Stimulated activated CD4-positive, alpha-beta T cell treated with anti-CD3 and anti-CD28 coated beads, Interleukin-15, amount 100 ng/mL, for 48 hours (primary cell): ENCODE data around the gene HCN4.
A peak's percentile ranks its signal among the peaks of the same experiment; 100 is the strongest.

Experiments
- DNase-seq, 2 donors: peaks; one replicate each; pipeline ENCODE4 v3.0.0-alpha.2; 2020; ENCODE audit warnings: low read depth in 2 of 2

HCN4 gene

DNA sequence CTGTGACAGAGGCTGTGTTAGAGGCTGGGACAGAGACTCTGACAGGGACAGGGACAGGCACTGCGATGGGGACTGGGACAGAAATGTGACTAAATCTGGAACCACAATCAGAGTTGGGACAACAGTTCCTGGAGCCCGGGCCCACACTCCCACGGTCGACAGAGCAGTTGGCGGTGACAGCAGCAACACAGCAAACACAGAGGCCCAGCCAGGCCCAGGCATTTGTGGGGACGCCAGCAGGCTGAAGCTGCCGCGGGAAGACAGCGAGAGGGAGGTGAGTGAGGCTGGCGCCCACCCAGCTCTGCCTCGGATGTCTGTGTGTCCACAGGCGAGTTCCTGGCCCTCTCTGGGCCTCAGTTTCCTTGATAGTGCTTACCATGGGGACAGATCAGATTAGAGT is 9.3 kb upstream of the HCN4 start:
- no peak for DNase-seq

DNA sequence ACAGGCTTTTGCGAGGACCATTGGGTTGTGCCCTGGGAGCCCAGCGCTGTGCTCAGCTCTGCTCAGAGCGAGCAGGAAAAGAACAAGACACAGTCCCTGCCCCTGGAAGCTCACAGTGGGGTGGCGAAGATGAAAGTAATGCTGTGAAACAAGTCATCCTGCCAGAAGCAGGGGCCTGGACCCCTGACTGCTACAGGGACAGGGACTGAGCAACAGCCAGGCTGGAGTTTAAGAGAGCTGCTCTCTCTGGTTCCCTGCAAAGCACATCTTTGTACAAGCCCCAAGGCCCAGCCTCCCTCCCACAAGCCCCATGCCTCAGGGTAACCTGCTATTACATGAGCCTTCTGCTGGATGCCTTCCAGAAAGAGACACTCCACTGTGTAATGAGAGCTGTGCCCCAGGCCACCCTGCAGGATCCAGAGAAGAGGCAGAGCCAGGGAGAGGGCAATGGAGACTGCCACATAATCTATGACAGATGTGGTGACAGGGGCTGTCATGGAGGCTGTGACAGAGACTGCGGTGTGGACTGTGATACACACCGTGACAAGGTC is 7.1 kb upstream of the HCN4 start:
- DNase-seq = no peak

DNA sequence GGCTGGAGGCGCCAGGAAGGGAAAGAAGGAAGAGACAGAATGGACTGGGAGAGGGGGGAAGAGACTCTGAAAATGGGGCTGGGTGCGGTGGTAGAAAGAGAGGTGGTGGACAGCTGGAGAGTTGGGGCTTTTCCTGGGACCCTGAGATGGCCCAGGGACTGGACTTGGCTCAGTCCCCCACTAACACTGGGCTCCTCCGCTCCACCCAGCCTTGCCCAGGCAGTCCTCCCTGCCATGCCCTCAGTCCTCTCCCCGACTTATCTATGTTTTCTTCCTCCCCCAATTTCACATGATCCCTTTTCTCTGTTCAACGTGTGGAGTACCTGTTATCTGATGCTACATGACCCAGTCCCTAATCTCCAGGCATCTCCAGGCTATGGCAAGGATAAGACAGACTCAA is 6.3 kb upstream of the HCN4 start:
- no peak for DNase-seq

DNA sequence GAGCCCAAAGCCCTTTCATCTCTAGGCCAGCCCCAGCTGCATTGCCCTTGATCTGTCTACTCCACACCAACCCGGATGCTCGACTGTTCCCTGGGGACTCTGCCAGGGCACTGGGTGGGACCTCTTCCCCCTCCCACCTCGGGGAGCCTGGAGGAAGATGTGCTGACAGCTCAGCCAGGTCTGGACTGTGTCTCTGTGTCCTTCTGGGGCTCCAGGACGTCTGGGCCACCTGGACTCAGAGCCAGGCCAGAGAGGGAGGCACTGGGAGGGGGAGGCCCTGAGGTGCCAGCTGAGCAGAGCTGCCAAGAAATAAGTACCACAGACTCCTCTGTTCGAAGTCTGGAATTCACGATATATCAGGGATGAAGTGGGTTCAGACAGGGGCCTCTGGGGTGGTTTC is 5.8 kb upstream of the HCN4 start:
- no peak for DNase-seq

DNA sequence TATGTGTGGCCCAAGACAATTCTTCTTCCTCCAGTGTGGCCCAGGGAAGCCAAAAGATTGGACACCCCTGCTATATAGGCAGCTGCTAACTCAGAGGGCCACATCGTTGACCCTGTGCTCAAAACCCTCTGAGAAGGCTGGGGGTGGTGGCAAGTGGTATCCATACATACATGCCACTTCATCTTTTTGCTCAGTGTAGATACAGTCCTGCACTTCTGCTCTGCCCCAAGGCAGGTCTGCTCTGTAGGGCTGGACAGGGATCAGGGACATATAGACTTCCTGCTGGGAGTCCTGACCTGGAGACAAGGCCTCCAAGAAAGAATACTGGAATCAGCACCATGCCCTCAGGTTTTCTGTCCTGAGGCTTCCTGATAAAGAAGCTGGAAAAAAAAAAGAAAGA is 4.5 kb upstream of the HCN4 start:
- DNase-seq = no peak

DNA sequence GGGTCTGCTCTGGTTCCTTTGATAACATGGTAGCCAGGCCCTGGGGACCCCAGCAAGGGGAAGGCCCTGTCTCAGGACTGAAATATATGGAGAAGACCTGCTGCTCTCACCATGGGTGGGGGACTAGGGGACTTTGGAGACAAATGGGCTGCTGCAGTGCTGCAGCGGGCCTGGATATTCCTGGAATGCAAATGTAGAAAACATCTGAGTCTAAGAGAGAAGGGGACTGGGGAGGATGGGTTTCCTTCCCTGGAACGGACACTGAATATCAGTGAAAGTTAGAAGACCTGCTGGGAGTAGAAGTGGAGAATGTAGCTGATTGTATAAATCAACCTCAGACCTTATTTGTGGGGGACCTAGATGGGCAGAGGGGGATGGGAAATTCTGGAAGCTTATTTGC is 3.1 kb upstream of the HCN4 start:
- DNase-seq = no peak

DNA sequence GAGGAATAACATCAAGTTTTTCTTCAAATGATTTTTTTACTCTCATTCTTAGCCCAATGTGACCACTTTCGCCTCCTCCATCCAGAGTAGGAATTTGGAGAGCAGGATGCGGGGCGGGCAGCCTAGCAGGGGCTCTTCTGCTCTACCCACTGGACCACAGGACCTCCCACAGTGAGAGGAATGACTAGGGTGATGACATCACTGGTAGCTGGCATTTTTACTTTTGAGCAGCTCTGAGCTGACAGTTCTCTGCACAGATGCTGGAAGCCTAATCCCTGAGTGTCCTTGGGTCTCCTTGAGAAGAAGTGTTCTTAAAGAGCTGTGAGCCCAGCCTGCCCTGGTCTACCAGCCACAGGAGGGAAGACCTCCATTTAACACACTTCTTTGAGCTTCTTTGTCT is 1.4 kb upstream of the HCN4 start:
- DNase-seq = no peak

DNA sequence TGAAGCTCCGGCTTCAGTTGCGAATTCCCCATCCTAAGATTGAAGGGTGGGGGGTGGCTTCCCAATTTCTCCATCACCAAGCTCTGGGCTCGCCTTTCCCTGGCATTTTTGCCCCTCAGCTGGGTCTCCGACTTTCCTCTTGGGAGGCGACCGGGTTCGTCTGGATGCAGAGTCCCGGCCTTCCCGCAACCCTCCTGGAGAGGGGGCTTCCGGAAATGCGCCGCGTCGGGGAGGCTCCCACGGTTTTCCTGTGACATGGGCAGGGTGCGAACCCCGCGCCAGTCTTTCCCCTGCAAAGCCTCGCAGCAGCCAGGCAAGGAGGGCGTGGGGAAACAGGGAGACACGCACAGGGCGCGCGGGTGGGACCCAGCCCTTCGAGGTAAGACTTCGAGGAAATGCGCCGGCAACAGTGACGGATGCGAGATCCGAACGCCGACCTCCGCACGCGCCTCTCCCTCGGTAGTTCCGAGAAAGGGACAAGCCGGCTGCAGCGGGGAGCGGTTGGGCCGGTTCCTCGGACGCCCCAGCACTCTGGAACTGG is 466 bp upstream of the HCN4 start:
- peak in 1 of 2 donors; percentile 2 for DNase-seq

DNA sequence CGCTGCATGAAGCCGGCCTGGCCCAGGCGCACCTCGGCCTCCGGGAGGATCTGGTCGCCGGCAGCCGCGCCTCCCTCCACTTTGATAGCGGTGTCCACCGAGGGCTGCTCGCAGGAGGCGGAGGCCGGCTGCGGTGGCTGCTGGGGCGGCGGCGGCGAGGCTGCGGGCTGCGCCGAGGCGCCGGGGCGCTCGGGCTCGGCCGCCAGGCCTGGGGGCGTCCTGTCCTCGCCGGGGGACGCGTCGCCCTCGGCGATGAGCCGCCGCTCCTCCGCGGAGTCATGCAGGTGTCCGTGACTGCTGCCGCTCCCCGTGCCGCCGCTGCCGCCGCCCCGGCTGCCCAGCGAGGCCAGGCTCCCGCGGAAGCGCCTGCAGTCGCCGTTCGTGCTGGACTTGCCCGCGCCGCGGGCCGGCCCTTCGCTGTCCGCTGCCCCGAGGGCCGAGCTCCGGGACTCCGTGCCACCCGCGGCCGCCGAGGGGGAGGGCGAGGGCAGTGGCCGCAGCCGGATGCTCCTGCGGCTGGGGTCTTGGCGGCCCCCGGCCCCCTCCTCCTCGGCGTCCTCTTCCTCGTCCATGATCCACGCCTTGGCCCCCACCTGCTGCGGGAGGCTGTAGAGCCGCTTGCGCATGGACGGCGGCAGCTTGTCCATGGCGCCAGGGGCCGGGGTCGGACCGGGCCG is 996 bp downstream of the HCN4 start:
- DNase-seq = no peak

DNA sequence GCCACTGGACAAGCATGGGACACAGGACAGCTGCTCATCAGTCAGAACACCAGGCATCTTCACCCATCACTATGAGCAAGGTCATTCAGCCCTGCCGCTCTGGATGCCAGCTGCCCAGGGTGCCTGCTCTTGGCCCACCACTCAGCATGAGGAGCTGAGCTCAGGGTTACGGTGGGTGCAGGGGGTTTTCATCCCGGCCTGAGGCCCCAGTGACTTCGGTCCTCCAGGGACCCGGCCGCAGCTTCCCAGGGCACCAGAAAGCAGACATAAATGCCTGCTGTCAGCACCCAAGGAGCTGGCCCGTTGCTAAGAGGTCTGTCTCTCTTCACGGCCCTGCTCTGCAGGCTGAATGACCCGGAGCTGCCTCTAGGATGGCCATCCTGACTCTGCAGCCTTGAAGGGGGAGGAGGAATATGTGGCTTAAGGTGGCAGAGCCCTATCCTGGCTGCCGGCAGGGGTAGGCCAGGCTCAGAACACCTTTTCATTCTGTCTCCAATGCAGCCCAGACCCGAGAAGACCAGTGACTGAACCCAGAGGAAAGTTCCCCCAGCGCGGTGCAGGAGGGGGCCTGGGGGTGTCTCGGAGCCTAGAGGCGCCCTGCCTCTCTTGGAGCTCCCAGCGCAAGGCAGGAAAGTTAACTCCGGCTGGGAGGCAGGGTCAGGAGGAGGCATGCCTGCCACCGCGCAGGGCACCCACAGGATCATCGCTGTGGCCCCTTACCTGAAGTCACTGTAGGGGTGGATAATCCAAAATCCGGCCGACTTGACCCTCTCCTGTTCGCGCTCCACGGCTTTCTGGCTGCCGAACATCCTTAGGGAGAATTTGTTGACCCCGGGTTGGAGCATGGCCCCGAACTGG is 1.8 kb downstream of the HCN4 start:
- no peak for DNase-seq

DNA sequence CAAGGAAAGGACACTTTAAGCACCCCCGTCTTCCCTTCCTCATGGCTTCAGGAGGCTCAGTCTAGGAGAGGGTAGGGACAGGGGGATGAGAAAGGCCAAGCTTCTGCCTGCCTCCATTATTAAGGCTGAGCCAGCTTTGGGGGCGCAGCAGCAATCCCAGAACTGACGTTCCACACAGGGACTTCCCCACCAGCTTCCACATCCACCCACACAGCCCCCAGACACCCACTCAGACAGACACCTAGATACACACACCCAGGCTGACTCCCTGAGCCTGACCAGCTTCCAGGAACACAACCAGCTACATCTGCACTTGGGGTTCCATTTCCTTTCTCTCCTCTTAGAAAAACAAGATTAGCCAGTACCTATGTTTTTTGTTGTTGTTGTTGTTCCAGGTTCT is 4.7 kb downstream of the HCN4 start:
- DNase-seq = no peak

DNA sequence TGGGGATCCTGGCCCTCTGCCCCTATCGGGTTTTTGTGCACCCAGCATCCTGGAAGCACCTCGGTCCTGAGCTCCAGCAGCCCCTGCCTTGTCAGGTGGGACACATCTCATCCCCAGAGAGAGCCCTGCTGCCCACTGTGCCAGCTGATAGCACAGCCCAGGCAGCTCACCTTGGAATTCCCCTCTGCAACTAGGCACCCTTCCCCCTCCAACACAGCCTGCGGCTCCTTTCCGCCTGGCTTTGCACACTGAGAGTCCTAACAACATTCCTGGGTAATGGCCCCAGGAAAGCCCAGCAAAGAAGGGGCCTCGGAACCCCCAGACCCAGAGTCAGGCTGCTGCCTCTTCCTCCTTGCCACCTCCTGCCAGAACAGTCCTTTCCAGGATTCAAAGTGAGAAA is 5.9 kb downstream of the HCN4 start:
- no peak for DNase-seq

DNA sequence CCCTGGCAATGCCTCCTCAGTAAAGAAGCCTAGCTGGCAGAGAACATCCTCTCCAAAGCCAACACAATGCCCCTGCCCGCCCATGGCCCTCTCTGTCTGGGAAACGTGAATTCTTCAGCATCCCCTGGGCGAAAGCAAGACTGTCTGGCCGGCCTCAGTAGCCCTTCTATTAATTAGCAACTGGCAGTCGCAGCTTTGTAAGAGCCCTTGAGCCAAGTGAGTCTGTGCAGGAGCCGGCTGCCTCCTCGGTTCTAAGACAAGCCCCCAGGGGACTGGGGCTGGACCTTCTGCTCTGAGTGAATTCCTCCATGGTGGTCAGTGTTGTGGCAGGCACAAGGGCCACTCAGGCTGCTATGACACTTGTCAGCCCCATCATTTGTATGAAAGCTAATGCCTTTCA is 7.4 kb downstream of the HCN4 start:
- DNase-seq = no peak

DNA sequence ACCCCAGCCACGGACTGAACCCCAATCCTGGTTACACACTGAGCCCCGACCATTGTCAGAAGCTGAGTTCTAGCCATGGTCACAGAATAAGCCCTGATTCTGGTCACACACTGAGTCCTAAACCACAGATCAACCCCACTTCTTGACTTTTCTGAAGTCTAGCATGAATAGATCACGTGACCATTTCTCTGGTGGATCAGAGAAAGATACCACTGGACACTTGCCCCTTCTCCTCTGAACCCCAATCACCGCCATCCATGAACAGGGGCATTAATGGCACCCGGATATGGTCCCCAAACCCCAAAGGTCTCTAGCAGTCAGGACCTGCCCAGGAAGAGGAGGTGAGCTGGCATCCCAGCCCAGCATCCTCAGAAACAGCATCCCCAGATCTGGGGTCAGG is 9.1 kb downstream of the HCN4 start:
- no peak for DNase-seq

DNA sequence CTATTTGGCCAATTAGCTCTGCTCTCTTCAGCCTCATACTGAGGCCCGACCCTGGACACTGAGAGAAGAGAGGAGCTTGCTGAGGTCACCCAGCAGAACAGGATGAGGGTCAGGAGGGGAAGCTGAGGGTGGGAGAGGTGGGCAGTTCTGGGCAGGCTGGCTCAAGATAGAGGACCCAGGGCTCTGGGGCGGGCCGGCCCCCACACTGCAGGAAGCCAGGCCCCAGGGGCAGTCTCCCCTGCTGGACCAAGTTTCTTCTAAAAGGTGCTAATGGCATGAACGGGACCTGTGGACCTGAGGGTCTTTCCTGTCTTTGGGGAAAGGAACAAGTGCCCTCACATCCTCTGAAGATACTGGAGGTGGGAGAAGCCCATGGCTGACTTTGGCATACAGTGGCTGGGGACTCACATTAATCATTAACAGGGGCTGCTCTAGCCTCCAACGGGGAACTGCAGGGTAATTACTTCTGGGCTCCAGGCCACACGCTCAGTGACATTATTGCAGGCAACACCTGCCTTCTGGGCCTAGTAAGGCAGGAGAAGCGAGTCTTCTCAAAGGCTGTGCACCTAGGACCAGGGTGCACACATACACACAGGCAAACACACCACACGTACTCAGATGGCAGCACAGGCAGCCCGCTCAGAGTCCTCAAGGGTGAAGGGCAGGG is 10.6 kb downstream of the HCN4 start:
- DNase-seq = no peak

DNA sequence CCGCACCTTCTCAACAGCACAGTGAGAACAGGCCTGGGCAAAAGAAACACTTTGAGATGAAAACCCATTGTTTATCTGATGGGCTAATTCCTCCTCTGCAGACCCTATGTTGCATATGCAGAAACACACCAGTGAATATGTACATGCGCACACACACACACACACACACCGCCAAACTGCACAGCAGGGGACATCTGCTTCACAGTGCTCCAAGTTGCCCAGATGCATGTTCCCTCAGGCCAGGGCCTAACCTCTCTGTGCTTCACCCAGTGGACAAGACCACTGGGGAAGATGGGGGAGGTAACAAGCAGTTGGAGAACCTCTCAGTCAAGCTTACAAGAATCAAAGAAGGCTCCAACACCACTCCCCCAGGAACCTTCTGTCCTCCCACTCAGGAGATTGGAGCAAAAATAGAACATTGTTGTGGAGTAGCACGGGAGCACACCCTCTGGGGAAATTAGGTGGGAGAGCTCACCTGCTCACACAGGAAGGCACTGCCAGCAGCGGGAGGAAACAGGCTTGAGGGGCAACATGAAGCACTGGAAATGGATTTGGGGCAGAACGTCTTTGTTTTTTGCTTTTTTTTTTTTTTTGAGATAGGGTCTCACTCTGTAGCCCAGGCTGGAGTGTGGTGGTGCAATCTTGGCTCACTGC is 13.0 kb downstream of the HCN4 start:
- no peak for DNase-seq

DNA sequence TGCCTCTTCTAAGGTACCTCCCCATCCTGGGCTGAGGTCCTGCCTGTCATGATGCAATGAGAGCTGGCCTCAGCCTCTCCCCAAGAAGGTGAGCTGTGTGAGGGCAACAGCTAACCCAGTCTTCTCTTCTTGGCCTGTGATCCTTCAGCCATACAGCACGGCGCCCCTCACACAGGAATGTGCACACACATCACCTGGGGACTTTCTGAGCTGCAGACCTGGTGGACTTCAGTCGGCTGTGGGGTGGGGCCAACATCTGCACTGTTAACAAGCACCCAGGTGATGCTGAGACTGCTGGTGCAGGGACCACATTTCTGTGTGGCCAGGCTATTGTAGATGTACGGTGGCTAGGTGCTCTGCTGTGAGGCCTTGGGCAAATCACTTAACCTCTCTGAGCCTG is 14.5 kb downstream of the HCN4 start:
- DNase-seq = no peak

DNA sequence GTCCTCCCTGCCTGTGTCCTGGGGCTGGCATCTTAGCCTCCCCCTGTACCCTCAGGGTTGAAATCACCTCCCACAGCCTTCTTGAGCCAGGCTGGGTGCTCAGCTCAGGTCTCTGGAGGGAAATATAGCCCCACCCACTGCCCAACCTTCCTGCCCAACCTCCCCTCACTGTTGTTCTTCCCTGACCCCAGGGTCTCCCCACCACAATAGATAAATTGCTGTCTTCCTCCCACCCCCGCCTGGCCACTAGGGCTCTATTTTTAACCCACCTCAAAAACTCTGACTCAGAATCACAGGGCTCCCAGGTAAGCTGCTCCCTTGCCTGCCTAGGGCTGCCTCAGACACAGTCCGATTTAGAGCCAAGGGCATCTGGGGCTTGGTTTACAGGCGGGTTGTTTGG is 15.0 kb downstream of the HCN4 start:
- no peak for DNase-seq

DNA sequence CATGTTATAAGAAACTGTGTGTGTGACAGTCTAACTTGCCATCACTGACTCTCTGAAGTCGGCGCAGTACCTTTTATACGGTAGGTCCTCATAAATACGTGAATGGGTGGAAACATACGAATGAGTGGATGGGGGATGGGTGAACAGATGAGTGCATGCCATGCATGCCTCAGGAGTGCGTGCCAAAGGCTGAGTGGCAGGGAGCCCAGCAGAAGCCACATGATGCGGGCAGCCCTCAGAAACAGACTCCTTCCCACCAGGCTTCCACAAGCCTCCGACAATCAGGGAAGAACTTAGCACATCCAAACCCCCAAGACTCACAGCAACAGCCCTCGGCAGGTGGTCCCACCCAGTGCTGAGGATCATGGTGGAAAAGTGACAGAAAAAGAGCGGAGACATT is 16.7 kb downstream of the HCN4 start:
- no peak for DNase-seq

DNA sequence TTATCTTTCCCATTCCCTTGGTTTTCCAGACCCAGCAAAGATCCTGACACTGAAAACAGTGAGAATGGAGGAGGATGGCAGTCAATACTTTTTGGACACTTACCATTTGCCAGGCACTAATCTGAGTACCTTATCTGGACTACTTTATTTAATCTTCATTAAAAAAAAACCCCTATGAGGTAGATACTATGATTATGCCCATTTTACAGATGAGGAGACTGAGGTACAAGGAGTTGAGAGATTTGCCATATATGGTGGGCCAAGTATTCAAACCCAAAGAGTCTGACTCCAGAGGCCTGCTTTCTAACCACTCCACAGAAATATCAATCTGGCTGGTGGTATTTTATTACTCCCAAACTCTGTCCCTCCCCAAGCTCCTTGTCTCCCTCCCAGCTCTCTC is 19.6 kb downstream of the HCN4 start:
- no peak for DNase-seq

DNA sequence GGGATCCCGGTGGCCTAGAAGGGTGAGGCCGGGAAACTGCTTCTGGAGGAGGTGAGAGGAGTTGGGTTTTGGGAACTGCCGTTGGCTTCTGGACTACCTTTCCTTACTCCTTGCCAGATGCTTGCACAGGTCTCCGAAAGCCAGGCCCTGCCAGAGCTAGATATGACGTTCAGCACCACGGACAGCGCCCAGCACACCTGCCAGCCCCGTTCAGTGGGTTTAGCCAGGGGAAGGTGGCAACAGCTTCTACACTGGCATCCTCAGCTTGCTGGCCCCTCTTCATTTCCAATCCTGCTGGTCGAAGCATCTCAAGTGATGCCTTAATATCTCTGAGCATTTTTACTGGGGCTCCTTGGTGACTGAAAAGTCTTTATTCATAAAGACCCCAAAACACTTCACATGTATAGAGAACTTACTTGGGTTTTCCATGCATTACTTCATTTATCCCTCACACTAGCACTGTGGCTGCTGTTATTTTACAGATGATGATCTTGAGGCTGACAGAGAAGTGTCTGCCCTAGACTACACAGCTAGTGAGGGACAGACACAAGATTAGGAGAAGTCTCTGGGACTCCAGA is 21.9 kb downstream of the HCN4 start:
- DNase-seq = peak; percentile 20 to 31

DNA sequence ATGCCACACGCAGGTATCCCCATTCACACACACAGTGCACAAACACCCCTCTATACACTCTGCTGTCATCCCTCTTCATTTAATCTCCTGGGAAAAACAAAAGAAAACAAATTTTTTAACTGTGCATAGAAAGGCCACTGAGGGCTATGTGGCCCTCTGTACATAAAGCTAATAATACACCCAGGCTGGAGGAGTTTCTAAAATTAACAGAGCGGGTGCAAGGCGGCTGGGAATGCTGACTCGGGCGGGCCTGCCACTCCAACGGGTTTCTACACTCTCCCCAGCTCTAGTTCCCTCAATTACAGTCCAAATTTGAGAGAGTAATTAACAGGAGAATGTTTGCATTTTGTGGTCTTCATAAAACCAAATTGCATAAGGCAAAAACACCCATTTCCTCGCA is 23.1 kb downstream of the HCN4 start:
- no peak for DNase-seq
